ENCODE data around the gene TUNAR.

- TF ChIP-seq, protein P1, sequence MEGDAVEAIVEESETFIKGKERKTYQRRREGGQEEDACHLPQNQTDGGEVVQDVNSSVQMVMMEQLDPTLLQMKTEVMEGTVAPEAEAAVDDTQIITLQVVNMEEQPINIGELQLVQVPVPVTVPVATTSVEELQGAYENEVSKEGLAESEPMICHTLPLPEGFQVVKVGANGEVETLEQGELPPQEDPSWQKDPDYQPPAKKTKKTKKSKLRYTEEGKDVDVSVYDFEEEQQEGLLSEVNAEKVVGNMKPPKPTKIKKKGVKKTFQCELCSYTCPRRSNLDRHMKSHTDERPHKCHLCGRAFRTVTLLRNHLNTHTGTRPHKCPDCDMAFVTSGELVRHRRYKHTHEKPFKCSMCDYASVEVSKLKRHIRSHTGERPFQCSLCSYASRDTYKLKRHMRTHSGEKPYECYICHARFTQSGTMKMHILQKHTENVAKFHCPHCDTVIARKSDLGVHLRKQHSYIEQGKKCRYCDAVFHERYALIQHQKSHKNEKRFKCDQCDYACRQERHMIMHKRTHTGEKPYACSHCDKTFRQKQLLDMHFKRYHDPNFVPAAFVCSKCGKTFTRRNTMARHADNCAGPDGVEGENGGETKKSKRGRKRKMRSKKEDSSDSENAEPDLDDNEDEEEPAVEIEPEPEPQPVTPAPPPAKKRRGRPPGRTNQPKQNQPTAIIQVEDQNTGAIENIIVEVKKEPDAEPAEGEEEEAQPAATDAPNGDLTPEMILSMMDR (IDR thresholded peaks at IDR 0.05), result no peak
- no peak for TF ChIP-seq POLR2A (IDR thresholded peaks at IDR 0.05)
- TF ChIP-seq EP300 (IDR thresholded peaks at IDR 0.05), result no peak
Observed at GRCh38 chr14:95863295-95863694, 13.3 kb upstream of the TUNAR start.

Data from gastroesophageal sphincter (tissue), 3 donors.